Measurements from ENCODE around the gene CLEC7A. TPM values are rescaled to one million over a fixed set of nuclear protein-coding genes. Genes with fewer than 3 reads are reported as not detected.

CLEC7A gene
- total RNA-seq, 1 donor from 2014 or later = 32.4 TPM

DNA sequence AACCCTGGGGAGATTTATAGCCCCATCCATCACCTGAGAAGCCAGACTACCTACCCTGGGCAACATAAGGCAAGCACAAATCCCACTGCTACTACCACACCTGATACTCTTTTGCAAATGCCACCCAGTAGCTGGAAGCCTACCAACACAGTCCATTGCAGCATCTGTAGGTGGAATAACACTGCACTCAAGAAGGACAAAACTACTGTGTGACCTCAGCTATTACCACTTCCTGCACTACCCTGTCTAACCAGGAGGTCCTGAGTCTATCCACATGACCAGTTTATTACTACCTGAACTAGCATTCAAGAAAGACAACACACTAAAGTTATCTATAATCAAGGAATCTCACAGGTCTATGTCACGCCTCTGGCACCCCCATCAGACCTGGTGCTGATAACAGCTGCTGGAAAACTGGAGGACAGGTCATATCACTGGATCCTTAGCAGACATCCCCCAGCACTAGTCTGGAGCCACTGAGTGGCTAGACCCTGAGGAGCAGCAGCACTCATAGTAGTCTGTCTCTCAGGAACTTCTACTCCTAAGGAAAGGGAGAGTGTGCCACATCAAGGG lies 28.3 kb downstream of the CLEC7A start:
- DNase-seq (ENCODE audit: low spot score) (no peak), ATAC-seq (peak; percentile 31)
- intact Hi-C loops (cut with DNase I) = no loop called here

GRCh38 chr12:10101042-10101579 lies 28.9 kb downstream of the CLEC7A start:
- intact Hi-C loops (cut with DNase I) = no loop called here
- peak; percentile 78 for ATAC-seq
- DNase-seq (ENCODE audit: low spot score) = no peak

DNA sequence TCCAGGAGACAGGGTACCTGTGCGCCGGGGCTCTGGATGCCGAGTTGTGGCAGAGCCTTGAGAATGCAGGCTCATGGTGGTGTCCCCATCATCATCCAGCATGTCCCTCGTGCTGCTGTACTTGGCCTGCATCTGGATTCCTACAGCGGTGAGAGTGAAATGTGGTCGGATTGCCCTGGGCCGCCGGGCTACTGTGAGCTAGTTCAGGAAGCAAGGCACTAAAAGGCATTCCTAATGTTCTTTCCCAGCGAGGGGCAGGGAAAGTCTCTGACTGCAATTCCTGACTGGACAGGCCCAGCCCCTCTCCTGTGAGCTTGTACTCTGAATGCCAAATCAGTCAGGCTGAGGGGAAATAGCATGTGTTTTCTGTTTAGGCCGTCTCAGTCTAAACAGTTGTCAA lies 31.2 kb downstream of the CLEC7A start, which contains the start of gene CLEC1A:
TSS of gene CLEC1A (minus strand) at position 195 of the 400 bp plus-strand sequence. CDS start at position 132, 63 bp downstream.
- DNase-seq (ENCODE audit: low spot score) = no peak
- intact Hi-C loops (cut with DNase I) = no loop called here
- peak; percentile 36 for ATAC-seq

DNA sequence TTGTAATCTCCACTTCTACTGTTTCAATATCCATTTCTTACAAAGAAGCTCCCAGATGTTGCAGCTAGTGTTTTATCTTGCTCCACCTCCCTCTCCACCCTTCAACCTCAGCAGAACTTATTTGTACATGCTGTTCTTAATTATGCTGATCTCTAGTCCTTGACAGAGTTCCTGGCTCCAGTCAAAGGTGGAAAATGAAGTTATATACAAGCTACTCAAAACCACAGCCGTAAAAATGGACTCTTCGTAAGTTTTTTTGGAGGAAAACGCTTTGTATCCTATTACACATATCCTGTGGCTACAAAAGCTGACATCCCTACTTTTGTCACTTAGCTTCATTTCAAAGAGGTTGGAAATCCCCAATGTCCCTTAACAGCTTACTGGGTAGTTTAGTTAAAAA lies 32.5 kb downstream of the CLEC7A start:
- ATAC-seq (peak; percentile 66), DNase-seq (ENCODE audit: low spot score) (no peak)
- intact Hi-C loops (cut with DNase I) = no loop called here

DNA sequence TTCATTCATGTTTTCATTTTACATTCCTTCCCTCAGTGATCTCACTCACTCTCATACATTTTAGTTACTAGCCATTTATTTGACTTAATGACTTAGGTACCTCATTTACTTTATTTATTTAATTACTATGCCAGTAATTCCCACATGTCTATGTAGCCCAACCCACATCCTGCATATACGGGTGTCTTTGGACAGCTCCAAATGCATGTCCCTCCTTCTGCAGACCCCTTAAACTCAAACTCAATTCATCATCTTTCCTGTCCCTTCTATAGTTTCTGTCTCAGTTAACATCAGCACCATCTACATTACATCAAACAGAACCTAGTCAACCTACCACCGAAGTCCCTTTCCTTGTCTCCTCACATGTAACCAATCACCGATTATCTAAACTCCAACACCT lies 34.0 kb downstream of the CLEC7A start:
- ATAC-seq (no peak), DNase-seq (ENCODE audit: low spot score) (no peak)
- intact Hi-C loops (cut with DNase I) = no loop called here

DNA sequence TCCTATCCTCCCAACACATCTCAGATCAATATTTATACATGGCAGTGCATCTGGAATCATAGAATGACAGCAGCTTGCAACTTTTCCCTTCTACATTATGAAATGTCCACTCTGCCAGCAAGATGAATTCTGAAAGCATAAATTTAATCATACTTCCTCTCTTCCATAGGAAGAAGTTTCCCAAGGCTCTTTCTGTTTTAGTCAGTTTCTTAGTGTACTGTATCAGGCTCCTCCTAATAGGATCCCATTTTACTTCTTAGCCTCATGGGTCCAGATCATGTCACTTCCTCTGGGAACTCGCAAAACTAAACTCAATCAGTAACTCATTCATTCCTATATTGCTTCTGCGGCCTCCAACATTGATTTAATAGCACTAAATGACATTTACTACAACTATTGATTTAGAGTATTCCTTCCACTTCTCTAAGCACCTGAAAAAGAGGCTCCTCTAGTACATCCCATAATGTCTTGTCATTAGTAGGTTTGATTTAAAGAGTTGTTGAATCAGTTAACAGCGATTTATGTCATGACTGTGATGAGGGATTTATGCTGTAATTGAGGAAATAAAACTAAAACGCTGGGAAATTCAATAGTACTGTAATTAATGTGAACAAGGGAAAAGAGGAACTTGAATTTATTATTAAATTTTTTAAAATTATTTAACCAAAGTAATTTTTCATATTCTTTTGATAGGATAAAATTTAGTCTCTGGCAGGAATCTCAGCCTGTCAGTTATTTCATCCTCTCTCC lies 35.2 kb downstream of the CLEC7A start:
- intact Hi-C loops (cut with DNase I) = no loop called here
- DNase-seq (ENCODE audit: low spot score) (no peak), ATAC-seq (no peak)

DNA sequence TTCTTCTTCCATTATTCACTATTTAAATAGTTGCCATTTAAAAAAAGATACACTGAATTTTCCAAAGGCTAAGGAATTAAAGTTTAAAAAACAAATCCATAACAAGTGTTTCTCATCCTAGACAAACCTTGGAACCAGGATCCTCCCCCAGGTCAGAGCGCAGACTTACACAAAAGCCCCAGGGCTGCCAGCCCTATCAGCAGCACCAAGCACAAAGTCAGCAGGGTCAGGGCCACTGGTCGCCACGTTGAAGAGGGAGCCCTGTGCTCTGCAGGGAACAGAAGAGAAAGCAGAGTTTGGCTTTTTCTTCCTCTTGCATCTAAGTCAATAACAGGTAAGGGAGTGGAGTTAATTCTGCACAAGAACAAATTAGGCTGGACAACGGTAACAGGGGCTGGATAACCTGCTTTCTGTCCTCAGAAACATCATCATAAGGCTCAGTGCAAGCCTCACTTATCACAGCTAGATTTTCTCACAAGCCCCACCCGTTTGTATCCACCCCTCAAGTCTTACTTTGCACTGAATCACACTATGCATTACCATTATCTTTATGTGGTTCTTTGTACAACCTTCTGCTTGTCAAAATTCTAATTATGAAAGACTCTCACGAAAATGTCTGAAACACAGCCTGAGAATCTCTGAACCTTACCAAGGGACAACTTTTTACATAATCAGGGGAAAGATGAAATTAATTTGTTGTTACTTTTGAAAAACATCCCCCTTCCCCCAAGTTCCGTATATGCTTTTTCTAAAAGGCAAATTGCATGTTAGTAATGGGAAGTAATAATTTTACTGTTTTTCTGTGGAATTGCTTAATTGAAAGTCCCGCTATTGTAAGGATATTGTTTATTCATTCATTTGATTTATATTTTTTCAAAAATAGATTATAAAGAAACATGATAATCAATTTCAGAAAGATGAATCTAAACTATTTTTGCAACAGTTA lies 40.8 kb downstream of the CLEC7A start:
- intact Hi-C loops (cut with DNase I) = no loop called here
- DNase-seq (ENCODE audit: low spot score) (no peak), ATAC-seq (no peak)

GRCh38 chr12:10088031-10088430 lies 42.0 kb downstream of the CLEC7A start:
- ATAC-seq (no peak), DNase-seq (ENCODE audit: low spot score) (no peak)
- intact Hi-C loops (cut with DNase I) = no loop called here

GRCh38 chr12:10086387-10086786 lies 43.6 kb downstream of the CLEC7A start:
- intact Hi-C loops (cut with DNase I) = no loop called here
- ATAC-seq (no peak), DNase-seq (ENCODE audit: low spot score) (no peak)

DNA sequence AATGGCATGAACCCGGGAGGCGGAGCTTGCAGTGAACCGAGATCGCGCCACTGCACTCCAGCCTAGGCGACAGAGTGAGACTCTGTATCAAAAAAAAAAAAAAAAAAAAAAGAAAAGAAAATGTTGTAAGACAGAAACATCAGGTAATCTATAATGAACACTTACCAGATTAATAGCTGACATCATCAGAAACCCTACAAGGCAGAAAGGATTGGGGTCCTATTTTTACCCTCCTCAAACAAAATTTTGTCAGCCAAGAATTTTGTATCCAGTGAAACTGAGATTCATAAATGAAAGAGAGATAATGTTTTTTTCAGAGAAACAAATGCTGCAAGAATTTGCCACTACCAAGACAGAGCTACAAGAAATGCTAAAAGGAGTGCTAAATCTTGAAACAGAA lies 45.3 kb downstream of the CLEC7A start:
- no peak for ATAC-seq
- no peak for DNase-seq (ENCODE audit: low spot score)
- intact Hi-C loops (cut with DNase I) = no loop called here

- DNase-seq (ENCODE audit: low spot score) = no peak
- intact Hi-C loops (cut with DNase I) = no loop called here
- no peak for ATAC-seq
These were observed 47.7 kb downstream of the CLEC7A start for GRCh38 chr12:10082117-10082874.

DNA sequence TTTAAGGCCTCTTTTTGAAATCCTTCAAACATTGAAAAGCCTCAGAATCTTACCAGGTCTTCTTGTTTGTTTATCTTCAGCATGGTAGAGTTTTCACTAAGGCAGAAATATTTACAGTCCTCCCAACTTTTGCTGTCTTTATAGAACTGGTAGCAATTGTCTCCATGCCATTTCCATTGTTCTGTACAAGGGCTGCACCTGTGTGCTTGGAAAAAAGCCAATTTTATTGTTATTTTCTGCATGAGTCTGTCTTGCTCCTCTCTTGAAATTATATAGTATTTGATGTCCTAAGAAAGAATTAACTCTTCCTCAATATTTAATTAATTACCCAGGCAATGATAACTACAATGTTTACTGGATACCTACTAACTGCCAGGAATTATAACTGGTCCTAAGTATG lies 54.5 kb downstream of the CLEC7A start:
- DNase-seq (ENCODE audit: low spot score) = no peak
- no peak for ATAC-seq
- intact Hi-C loops (cut with DNase I) = no loop called here

GRCh38 chr12:10073261-10073660 lies 56.7 kb downstream of the CLEC7A start:
- ATAC-seq (no peak), DNase-seq (ENCODE audit: low spot score) (no peak)
- intact Hi-C loops (cut with DNase I) = no loop called here

GRCh38 chr12:10072131-10072530 lies 57.9 kb downstream of the CLEC7A start:
- intact Hi-C loops (cut with DNase I) = no loop called here
- DNase-seq (ENCODE audit: low spot score) (no peak), ATAC-seq (no peak)

- no peak for ATAC-seq
These were observed 59.6 kb downstream of the CLEC7A start for GRCh38 chr12:10070380-10070779.

GRCh38 chr12:10069976-10070375 lies 60.0 kb downstream of the CLEC7A start:
- intact Hi-C loops (cut with DNase I) = no loop called here
- no peak for ATAC-seq
- DNase-seq (ENCODE audit: low spot score) = no peak

More at GRCh38 chr12:10070380-10070779, 59.6 kb downstream of the CLEC7A start:
- intact Hi-C loops (cut with DNase I) = no loop called here
- DNase-seq (ENCODE audit: low spot score) = no peak

DNA sequence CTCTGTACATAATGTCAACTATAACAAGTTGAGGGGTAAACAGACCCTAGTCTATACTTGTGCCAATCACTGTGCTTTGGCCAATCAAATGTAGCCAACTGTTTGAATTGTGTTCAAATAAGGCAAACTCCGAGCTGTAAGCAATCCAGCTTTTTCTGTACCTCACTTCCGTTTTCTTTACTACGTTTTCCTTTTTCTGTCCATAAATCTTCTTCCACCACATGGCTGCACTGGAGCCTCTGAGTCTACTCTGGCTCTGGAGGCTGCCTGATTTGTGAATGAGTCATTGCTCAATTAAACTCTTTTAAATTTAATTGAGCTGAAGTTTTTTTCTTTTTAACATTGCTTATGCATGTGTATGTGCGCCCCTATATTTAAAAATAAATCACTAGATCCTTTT lies 60.9 kb downstream of the CLEC7A start:
- ATAC-seq = no peak
- intact Hi-C loops (cut with DNase I) = no loop called here
- no peak for DNase-seq (ENCODE audit: low spot score)

- no peak for DNase-seq (ENCODE audit: low spot score)
- peak; percentile 65 for ATAC-seq
- intact Hi-C loops (cut with DNase I) = no loop called here
These were observed 61.4 kb downstream of the CLEC7A start for GRCh38 chr12:10068644-10069043.

- ATAC-seq (peak; percentile 90), DNase-seq (ENCODE audit: low spot score) (no peak)
These were observed 62.1 kb downstream of the CLEC7A start for GRCh38 chr12:10067942-10068341.

More at GRCh38 chr12:10067942-10068341, 62.1 kb downstream of the CLEC7A start:
- intact Hi-C loops (cut with DNase I) = no loop called here

Data from sciatic nerve (tissue), 2 donors.